ENCODE results near the gene TGIF2LY. TPM values are rescaled to one million over a fixed set of nuclear protein-coding genes. Genes with fewer than 3 reads are reported as not detected.
"Not testable (repeated sequence)": the region's sequence is repeated elsewhere in the genome, so short reads cannot be mapped to it uniquely, and the experiment has no call there.

The TGIF2LY gene
- total RNA-seq (2014; rRNA removed; shearing (Covaris generic)) = not detected in 2 replicates

GRCh38 chrY:3578767-3579166 lies at the start of gene TGIF2LY:
TSS of gene TGIF2LY (plus strand) at chrY:3579067. CDS start at chrY:3579245, 178 bp downstream.
- not testable (repeated sequence) for DNase-seq (ENCODE audit: low read depth)

All from M059J (cell line).